ENCODE measurements around the gene SLC9A2. TPM values are rescaled to one million over a fixed set of nuclear protein-coding genes. Genes with fewer than 3 reads are reported as not detected.

Gene SLC9A2
- total RNA-seq, 8 experiments from 2014 or later, result 0.13 to 2.9 (median 0.92) TPM

- H3K27ac ChIP-seq, result no peak overlapping the region
- 29 to 98% (median 72%) methylated on average over 1 to 4 of the region's 4 CpGs; no CpG with 5 or more reads in 1 of the 10 experiments for WGBS, 10 experiments
- ATAC-seq (replicated peaks in 6 of 8), result no peak
Measured at GRCh38 chr2:102755284-102755683, 135.9 kb downstream of the SLC9A2 start.

GRCh38 chr2:102758439-102758838 lies 139.1 kb downstream of the SLC9A2 start:
- ATAC-seq (replicated peaks in 6 of 8), result no peak
- Histone ChIP-seq H3K4me1 (replicated peaks in 1 of 2) (no peaks in the 10 kb centered on the region), H3K4me3 (no peak overlapping the region), H3K27ac (no peak overlapping the region)
- in situ Hi-C loops (cut with MboI; ENCODE audit: low pct_unique_long_range_greater_than_20kb in 2 of 9, low sequenced_read_pairs in 9 of 9, unreplicated experiment in 9 of 9), result no loop called here

More at GRCh38 chr2:102755284-102755683, 135.9 kb downstream of the SLC9A2 start:
- H3K4me1 ChIP-seq (replicated peaks in 1 of 2), result no peaks in the 10 kb centered on the region
- in situ Hi-C loops (cut with MboI; ENCODE audit: low pct_unique_long_range_greater_than_20kb in 2 of 9, low sequenced_read_pairs in 9 of 9, unreplicated experiment in 9 of 9), result no loop called here
- H3K4me3 ChIP-seq, result no peak overlapping the region

Other genes with a start within 250 kb of the SLC9A2 start
- gene IL18RAP, start 196.4 kb upstream of the SLC9A2 start, total RNA-seq, result 1 to 10 TPM in 2 of 8 experiments, under 1 TPM in 2, not detected in 4; 0.20 to 3.6 (median 1.9) TPM
- 1 to 10 TPM in 3 of 8 experiments, under 1 TPM in 3, not detected in 2; 0.13 to 2.2 (median 1.2) TPM for gene SLC9A4, start 146.3 kb upstream of the SLC9A2 start, total RNA-seq
- 1 to 10 TPM; 3.1 to 9.3 (median 6.2) TPM for gene TMEM182, start 142.5 kb downstream of the SLC9A2 start, total RNA-seq